HFF-Myc (cell line): Measurements from ENCODE around the gene DLD.

Experiments
- DNase-seq: peaks from one replicate; pipeline ENCODE4 v3.0.0-alpha.2; 2011; ENCODE audit warnings: low read depth; ENCODE audit errors: extremely low read depth
- H3K4me3 ChIP-seq: replicated peaks from 2 replicates; pipeline ENCODE4 v1.5.1; 2011; ENCODE audit warnings: low read depth, mild to moderate bottlenecking, control low read depth, low read length
- TF ChIP-seq, protein P1 (sequence below): IDR thresholded peaks from 2 replicates; pipeline ENCODE4 v1.5.1; 2012; ENCODE audit warnings: mild to moderate bottlenecking, low read depth, low read length, control low read depth; ENCODE audit errors: missing control alignments

DLD gene

DNA sequence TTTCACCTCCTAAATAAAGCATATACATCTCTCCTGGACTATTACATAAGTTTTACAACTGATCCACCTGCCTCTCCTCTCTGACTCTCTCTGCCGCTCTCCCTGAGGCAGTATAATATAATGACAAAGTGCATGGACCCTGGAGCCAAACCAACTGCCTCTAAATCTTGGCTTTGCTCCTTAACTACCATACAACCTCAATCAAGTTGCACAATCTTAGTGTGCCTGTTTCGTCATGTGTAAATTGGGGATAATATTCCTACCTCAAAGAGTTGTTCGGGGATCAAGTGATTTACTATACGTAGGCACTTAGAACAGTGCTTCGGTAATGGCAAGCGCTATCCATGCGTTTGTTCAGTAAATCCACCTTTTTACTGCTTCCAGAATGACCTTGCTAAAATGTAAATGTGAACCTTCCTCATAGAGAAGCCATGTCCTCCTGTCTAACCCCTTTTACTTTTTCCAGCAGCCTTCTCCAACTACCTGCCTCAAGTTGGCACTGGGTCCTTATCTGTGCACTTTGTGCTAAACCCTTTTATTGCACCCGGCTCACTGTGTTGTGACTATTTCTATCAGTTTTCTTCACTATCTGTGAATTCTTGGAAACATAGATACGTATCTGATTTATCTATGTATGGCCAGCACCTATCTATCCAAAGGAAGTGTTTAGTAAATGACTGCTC, 30.6 kb upstream of the DLD start:
- TF ChIP-seq, protein P1, sequence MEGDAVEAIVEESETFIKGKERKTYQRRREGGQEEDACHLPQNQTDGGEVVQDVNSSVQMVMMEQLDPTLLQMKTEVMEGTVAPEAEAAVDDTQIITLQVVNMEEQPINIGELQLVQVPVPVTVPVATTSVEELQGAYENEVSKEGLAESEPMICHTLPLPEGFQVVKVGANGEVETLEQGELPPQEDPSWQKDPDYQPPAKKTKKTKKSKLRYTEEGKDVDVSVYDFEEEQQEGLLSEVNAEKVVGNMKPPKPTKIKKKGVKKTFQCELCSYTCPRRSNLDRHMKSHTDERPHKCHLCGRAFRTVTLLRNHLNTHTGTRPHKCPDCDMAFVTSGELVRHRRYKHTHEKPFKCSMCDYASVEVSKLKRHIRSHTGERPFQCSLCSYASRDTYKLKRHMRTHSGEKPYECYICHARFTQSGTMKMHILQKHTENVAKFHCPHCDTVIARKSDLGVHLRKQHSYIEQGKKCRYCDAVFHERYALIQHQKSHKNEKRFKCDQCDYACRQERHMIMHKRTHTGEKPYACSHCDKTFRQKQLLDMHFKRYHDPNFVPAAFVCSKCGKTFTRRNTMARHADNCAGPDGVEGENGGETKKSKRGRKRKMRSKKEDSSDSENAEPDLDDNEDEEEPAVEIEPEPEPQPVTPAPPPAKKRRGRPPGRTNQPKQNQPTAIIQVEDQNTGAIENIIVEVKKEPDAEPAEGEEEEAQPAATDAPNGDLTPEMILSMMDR, result no peak
- no peak for DNase-seq
- H3K4me3 ChIP-seq, result no peak overlapping the region

DNA sequence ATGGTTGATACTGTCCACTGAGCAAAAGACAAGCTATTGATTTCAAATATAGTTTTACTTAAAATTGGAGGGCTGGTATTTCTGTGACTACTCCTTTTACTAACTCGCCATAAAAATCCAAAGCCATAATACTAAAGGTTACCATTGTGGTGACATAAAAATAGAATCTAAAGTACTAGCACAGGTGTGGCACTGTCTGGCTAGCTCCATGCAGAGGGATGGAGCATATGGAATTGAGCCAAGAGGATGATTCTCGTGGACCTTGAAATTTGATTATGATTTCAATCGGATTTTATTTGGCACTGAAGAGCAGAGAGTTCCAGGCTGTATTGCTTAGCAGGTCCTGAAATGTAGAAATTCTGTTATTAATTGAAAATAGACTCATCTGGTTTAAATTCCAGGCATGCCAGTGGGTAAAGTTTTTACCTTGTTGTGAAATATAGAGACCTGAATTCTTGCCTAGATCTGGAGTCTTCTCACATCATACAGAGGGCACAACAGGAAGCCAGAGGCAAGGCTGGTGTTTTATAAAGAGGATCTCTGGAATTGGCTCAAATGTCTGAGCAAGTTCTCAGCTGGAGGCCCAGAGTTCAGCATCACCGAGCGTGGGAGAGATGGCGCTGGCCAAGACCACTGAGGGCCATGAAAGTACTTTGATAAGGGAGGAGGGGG, 29.9 kb upstream of the DLD start:
- TF ChIP-seq, protein P1, result no peak
- DNase-seq, result no peak
- no peak overlapping the region for H3K4me3 ChIP-seq

DNA sequence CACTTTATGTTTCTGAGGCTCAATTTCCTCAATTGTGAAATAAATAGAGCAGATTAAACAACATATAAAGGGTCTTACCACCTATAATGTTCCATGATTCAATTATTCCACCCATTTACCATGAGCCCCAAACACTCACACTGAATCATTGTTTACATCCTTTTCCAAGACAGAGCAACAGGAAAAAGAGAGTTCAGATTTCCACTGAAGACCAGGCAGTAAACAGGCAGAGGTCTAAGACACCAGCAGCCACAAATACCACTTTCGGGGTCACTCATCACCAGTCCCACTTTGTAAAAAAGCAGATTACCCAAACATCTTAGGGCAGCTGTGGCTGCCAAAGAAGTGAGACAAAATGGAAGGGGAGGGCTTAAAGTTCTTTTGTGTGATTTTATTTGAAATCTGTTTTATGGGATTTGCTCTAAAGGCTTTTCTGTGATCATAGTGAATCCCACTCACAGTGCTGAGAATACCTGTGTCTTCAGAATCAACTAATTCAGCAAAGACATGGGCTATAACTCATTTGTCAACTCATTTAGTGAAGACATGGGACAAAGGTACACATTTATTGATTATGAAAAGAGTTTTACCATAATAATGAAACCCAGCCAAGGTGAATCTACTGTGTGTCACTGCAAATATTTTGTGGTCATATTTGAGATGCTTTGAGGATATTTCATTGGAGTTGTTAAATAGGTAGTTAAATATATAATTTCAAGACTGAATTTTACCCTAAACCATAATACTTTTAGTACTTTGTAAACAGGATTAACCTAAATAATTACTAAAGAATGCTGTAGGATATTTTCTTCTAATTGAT, 24.8 kb upstream of the DLD start:
- DNase-seq, result no peak

DNA sequence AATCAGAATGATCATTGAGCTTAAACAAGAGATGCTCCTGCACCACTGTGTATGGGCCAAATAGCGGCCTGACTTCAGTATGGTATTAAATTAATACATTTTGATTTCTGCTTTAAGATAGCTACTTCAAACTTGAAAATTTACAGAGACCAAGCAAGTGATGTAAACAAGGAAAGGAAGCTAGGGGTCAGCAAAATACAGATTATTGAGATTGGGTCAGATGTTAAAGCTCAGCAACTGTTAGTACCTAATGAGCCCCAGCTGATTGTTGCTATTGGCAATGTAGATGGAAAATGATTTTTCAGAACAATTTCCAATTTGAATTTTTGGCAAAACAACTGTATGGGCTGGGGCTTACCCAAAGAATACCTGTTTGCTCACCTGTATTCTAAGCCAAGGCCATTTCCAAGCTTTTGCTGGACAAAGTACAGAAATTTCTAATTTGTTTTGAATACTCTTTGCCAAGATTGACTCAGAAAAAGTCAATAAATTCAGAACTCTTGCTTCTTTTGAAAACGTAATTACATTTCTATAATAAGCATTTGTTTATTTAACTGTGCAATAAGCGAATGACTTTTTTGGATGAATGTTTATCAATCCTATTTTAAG, 23.0 kb upstream of the DLD start:
- TF ChIP-seq, protein P1, result no peak
- DNase-seq, result no peak

More for the DNA sequence above, 24.8 kb upstream of the DLD start:
- TF ChIP-seq, protein P1, result no peak
- H3K4me3 ChIP-seq, result no peak overlapping the region

GRCh38 chr7:107870427-107871000, 20.5 kb upstream of the DLD start:
- H3K4me3 ChIP-seq, result no peak overlapping the region
- TF ChIP-seq, protein P1, result no peak
- DNase-seq, result no peak

More for the DNA sequence above, 23.0 kb upstream of the DLD start:
- H3K4me3 ChIP-seq, result no peak overlapping the region

DNA sequence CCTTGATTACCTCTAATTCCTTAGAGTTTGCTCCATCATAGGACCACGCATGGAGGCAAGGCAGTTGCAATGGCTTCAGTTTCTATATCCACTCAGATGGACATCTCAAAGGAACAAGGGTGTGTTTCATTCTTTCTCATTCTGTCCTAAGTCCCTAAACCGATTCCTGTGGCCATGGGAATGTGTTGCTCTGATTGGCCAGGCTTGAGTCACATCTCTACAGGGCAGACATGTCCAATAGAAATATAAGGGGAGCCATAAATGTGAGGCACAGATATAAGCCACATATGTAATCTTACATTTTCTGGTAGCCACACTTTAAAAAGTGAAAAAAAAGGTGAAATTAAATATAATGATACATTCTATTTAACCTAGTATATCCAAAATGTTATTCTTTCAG, 16.9 kb upstream of the DLD start:
- no peak overlapping the region for H3K4me3 ChIP-seq
- TF ChIP-seq, protein P1, result no peak
- DNase-seq, result no peak
